Effector memory CD8-positive, alpha-beta T cell (primary cell): Measurements from ENCODE around the gene TCEAL2.
"Not testable (repeated sequence)": the region's sequence is repeated elsewhere in the genome, so short reads cannot be mapped to it uniquely, and the experiment has no call there.

ENCODE experiments used
- ATAC-seq: fragments of 150-1000 bp; cut with Tn5 transposase; replicated peaks from 2 replicates; pipeline ENCODE4 v1.10.0; 2021; ENCODE audit warnings: mild to moderate bottlenecking, moderate library complexity
- DNase-seq, 3 experiments: peaks; one replicate each; pipeline ENCODE4 v3.0.0; 2021
- H3K27ac Mint-ChIP-seq, 2 donors: one replicate each; pipeline ENCODE4 v1.8.0; 2022; ENCODE audit warnings: mild to moderate bottlenecking in 2 of 2, mixed read lengths in 2 of 2, moderate library complexity in 2 of 2
- H3K27me3 Mint-ChIP-seq, 2 donors: one replicate each; pipeline ENCODE4 v1.8.0; 2022; ENCODE audit warnings: mixed read lengths in 2 of 2
- H3K36me3 Mint-ChIP-seq: one replicate; pipeline ENCODE4 v1.8.0; 2022; ENCODE audit warnings: mild to moderate bottlenecking, moderate library complexity, mixed read lengths; ENCODE audit not compliant: insufficient read depth
- H3K4me1 Mint-ChIP-seq, 2 donors: one replicate each; pipeline ENCODE4 v1.8.0; 2022; ENCODE audit warnings: low read depth in 2 of 2, mixed read lengths in 2 of 2
- H3K4me3 Mint-ChIP-seq, 2 donors: one replicate each; pipeline ENCODE4 v1.8.0; 2022; ENCODE audit warnings: mild to moderate bottlenecking in 2 of 2, mixed read lengths in 2 of 2, moderate library complexity in 2 of 2
- H3K9me3 Mint-ChIP-seq, 2 donors: one replicate each; pipeline ENCODE4 v1.8.0; 2022; ENCODE audit warnings: mixed read lengths in 2 of 2
- total RNA-seq, 9 experiments: gene quantifications; one replicate each; lab custom pipeline; 2026; lab: John Stamatoyannopoulos, UW

The TCEAL2 gene
- total RNA-seq, result 0 to 1.5 (median 0.19) reads per million in 9 experiments

- peaks cover 6 to 10% of the 10 kb centered on the region in 2 donors for H3K4me1 Mint-ChIP-seq
- H3K27ac Mint-ChIP-seq, DNase-seq, H3K9me3 Mint-ChIP-seq, H3K36me3 Mint-ChIP-seq: not testable (repeated sequence)
- peaks cover 28 to 35% of the 10 kb centered on the region in 2 donors for H3K27me3 Mint-ChIP-seq
- H3K4me3 Mint-ChIP-seq, result peak within 1 kb of the TSS; percentile 46 to 61
- ATAC-seq, result peak; percentile 62
Observed at GRCh38 chrX:102125436-102125835, at the start of gene TCEAL2. Gene TCEAL2, plus strand, starts transcription at chrX:102125679. Its CDS starts 1,152 bp downstream, at chrX:102126831.

GRCh38 chrX:102077426-102077825 is 48.1 kb upstream of the TCEAL2 start:
- no peak for ATAC-seq
- H3K9me3 Mint-ChIP-seq, result no peaks in the 10 kb centered on the region

GRCh38 chrX:102085706-102086105 is 39.8 kb upstream of the TCEAL2 start:
- no peaks in the 10 kb centered on the region for H3K9me3 Mint-ChIP-seq
- H3K27me3 Mint-ChIP-seq, result peaks cover 0 to 10% of the 10 kb centered on the region in 2 donors
- H3K36me3 Mint-ChIP-seq, result no peaks in the 10 kb centered on the region
- H3K4me1 Mint-ChIP-seq, result no peaks in the 10 kb centered on the region
- DNase-seq, result no peak
- H3K27ac Mint-ChIP-seq, result no peak overlapping the region
- no peak for ATAC-seq
- no peak overlapping the region for H3K4me3 Mint-ChIP-seq

More at GRCh38 chrX:102077426-102077825, 48.1 kb upstream of the TCEAL2 start:
- Mint-ChIP-seq H3K4me3 (no peak overlapping the region), H3K36me3 (no peaks in the 10 kb centered on the region), H3K27ac (no peak overlapping the region), H3K27me3 (peaks cover 4 to 12% of the 10 kb centered on the region in 2 donors), H3K4me1 (no peaks in the 10 kb centered on the region)
- DNase-seq, result no peak

GRCh38 chrX:102113367-102113766 is 12.1 kb upstream of the TCEAL2 start:
- Mint-ChIP-seq H3K4me1 (no peaks in the 10 kb centered on the region), H3K27ac (no peak overlapping the region), H3K36me3 (no peaks in the 10 kb centered on the region), H3K4me3 (no peak overlapping the region), H3K9me3 (no peaks in the 10 kb centered on the region), H3K27me3 (peaks cover 16% of the 10 kb centered on the region in 2 donors)
- ATAC-seq (no peak), DNase-seq (no peak)

- peaks cover 16 to 22% of the 10 kb centered on the region in 2 donors for H3K27me3 Mint-ChIP-seq
- ATAC-seq, result no peak
- no peaks in the 10 kb centered on the region for H3K4me1 Mint-ChIP-seq
- no peaks in the 10 kb centered on the region for H3K36me3 Mint-ChIP-seq
- DNase-seq, result no peak
- no peak overlapping the region for H3K27ac Mint-ChIP-seq
- no peak overlapping the region for H3K4me3 Mint-ChIP-seq
- H3K9me3 Mint-ChIP-seq, result no peaks in the 10 kb centered on the region
Observed at GRCh38 chrX:102115748-102116147, 9.7 kb upstream of the TCEAL2 start.

GRCh38 chrX:102125014-102125413 is 465 bp upstream of the TCEAL2 start:
- not testable (repeated sequence) for H3K9me3 Mint-ChIP-seq, ATAC-seq
- H3K4me3 Mint-ChIP-seq, result peak overlapping the region; percentile 46 to 49

GRCh38 chrX:102126080-102126818 is 770 bp downstream of the TCEAL2 start:
- H3K9me3 Mint-ChIP-seq, H3K27ac Mint-ChIP-seq, DNase-seq, H3K36me3 Mint-ChIP-seq, ATAC-seq: not testable (repeated sequence)
- Mint-ChIP-seq H3K4me1 (peaks cover 6 to 10% of the 10 kb centered on the region in 2 donors), H3K27me3 (peaks cover 35 to 42% of the 10 kb centered on the region in 2 donors), H3K4me3 (peak overlapping the region; percentile 35 to 61)

More at GRCh38 chrX:102125014-102125413, 465 bp upstream of the TCEAL2 start:
- not testable (repeated sequence) for H3K36me3 Mint-ChIP-seq, DNase-seq, H3K27ac Mint-ChIP-seq
- H3K4me1 Mint-ChIP-seq, result peaks cover 6 to 10% of the 10 kb centered on the region in 2 donors
- H3K27me3 Mint-ChIP-seq, result peaks cover 27 to 32% of the 10 kb centered on the region in 2 donors

GRCh38 chrX:102126863-102127262 is 1.4 kb downstream of the TCEAL2 start:
- H3K27ac Mint-ChIP-seq, result no peak overlapping the region
- H3K36me3 Mint-ChIP-seq, result peaks cover 4% of the 10 kb centered on the region
- H3K4me1 Mint-ChIP-seq, result peaks cover 6 to 10% of the 10 kb centered on the region in 2 donors
- H3K4me3 Mint-ChIP-seq, result no peak overlapping the region
- H3K27me3 Mint-ChIP-seq, result peaks cover 35 to 42% of the 10 kb centered on the region in 2 donors
- no peak for DNase-seq
- no peak for ATAC-seq
- H3K9me3 Mint-ChIP-seq, result no peaks in the 10 kb centered on the region

- ATAC-seq, result no peak
- Mint-ChIP-seq H3K27me3 (peaks cover 31 to 43% of the 10 kb centered on the region in 2 donors), H3K36me3 (peaks cover 4% of the 10 kb centered on the region)
Observed at GRCh38 chrX:102129473-102129872, 4.0 kb downstream of the TCEAL2 start.

GRCh38 chrX:102138064-102138463 is 12.6 kb downstream of the TCEAL2 start:
- Mint-ChIP-seq H3K4me1 (peaks cover 0 to 3% of the 10 kb centered on the region in 2 donors), H3K4me3 (no peak overlapping the region), H3K36me3 (no peaks in the 10 kb centered on the region), H3K27ac (no peak overlapping the region), H3K9me3 (no peaks in the 10 kb centered on the region), H3K27me3 (peaks cover 18 to 28% of the 10 kb centered on the region in 2 donors)
- ATAC-seq, result no peak
- DNase-seq, result no peak

More at GRCh38 chrX:102129473-102129872, 4.0 kb downstream of the TCEAL2 start:
- H3K4me3 Mint-ChIP-seq, result no peak overlapping the region
- H3K4me1 Mint-ChIP-seq, result peaks cover 5 to 10% of the 10 kb centered on the region in 2 donors
- no peak overlapping the region for H3K27ac Mint-ChIP-seq
- H3K9me3 Mint-ChIP-seq, result no peaks in the 10 kb centered on the region
- DNase-seq, result no peak

GRCh38 chrX:102140876-102141275 is 15.4 kb downstream of the TCEAL2 start:
- not testable (repeated sequence) for H3K4me3 Mint-ChIP-seq, H3K4me1 Mint-ChIP-seq, DNase-seq, H3K36me3 Mint-ChIP-seq, H3K27ac Mint-ChIP-seq, H3K9me3 Mint-ChIP-seq, ATAC-seq
- peaks cover 17 to 30% of the 10 kb centered on the region in 2 donors for H3K27me3 Mint-ChIP-seq

GRCh38 chrX:102141631-102142030 is 16.2 kb downstream of the TCEAL2 start:
- not testable (repeated sequence) for H3K36me3 Mint-ChIP-seq, H3K27ac Mint-ChIP-seq, ATAC-seq, DNase-seq, H3K9me3 Mint-ChIP-seq, H3K4me1 Mint-ChIP-seq, H3K4me3 Mint-ChIP-seq
- H3K27me3 Mint-ChIP-seq, result peaks cover 17 to 30% of the 10 kb centered on the region in 2 donors

- H3K27me3 Mint-ChIP-seq, result peaks cover 17 to 30% of the 10 kb centered on the region in 2 donors
- DNase-seq, H3K4me1 Mint-ChIP-seq, H3K9me3 Mint-ChIP-seq, ATAC-seq, H3K4me3 Mint-ChIP-seq, H3K36me3 Mint-ChIP-seq, H3K27ac Mint-ChIP-seq: not testable (repeated sequence)
Observed at GRCh38 chrX:102142274-102142673, 16.8 kb downstream of the TCEAL2 start, which contains the start of gene TCEAL6. Gene TCEAL6, minus strand, starts transcription at chrX:102142481.
